ENCODE measurements around the gene VASP. TPM values are rescaled to one million over a fixed set of nuclear protein-coding genes. Genes with fewer than 3 reads are reported as not detected.

Gene VASP
- total RNA-seq, 1 donor from 2014 or later, result 106 TPM

GRCh38 chr19:45568732-45569131, 61.5 kb downstream of the VASP start:
- H3K4me3 ChIP-seq (ENCODE audit: low read depth, low read length), result no peak overlapping the region
- DNase-seq (ENCODE audit: low read depth), result peak; percentile 72
- TF ChIP-seq, protein P1, sequence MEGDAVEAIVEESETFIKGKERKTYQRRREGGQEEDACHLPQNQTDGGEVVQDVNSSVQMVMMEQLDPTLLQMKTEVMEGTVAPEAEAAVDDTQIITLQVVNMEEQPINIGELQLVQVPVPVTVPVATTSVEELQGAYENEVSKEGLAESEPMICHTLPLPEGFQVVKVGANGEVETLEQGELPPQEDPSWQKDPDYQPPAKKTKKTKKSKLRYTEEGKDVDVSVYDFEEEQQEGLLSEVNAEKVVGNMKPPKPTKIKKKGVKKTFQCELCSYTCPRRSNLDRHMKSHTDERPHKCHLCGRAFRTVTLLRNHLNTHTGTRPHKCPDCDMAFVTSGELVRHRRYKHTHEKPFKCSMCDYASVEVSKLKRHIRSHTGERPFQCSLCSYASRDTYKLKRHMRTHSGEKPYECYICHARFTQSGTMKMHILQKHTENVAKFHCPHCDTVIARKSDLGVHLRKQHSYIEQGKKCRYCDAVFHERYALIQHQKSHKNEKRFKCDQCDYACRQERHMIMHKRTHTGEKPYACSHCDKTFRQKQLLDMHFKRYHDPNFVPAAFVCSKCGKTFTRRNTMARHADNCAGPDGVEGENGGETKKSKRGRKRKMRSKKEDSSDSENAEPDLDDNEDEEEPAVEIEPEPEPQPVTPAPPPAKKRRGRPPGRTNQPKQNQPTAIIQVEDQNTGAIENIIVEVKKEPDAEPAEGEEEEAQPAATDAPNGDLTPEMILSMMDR (conservative IDR thresholded peaks at IDR 0.05; ENCODE audit: low read depth, low read length), result no peak

DNA sequence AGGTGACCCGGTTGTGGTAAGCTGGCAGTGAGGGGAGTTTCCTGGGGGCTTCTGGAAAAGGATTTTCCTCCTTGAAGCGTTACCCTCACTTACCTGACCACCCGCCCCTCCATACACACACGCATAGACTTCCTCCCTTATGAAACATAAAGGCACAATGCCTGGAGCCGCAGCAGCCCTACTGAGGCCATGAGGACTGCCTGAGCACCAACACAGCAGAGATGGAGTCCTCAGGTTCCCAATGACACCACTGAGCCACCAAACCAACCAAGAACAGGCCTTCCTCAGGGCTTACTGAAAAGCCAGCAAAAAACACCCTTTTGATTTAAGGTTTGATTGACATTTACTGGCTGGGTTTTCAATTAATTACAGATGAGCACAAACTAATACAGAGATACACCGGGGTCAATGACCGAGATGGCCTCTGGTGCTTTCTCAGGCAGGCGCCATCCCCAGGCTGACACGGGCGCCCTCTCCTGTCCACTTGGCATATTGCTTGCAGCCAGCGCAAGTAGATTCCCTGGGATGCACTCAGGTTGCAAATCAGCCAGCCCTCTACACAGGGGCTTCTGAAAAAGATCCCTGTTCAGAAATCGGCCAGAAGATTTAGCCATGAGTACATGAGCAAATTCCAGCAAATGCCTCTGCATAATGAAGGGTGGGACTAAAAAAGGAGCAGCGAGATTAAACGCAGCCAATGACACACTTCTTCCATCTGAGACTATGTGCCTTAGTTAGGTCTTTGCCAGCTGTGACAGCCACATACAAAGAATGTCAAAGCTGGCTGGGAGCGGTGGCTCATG, 62.5 kb downstream of the VASP start:
- TF ChIP-seq, protein P1 (conservative IDR thresholded peaks at IDR 0.05; ENCODE audit: low read depth, low read length), result peak; percentile 92
- no peak overlapping the region for H3K4me3 ChIP-seq (ENCODE audit: low read depth, low read length)
- no peak for DNase-seq (ENCODE audit: low read depth)

- H3K4me3 ChIP-seq (ENCODE audit: low read depth, low read length), result no peak overlapping the region
- TF ChIP-seq, protein P1 (conservative IDR thresholded peaks at IDR 0.05; ENCODE audit: low read depth, low read length), result no peak
- no peak for DNase-seq (ENCODE audit: low read depth)
Measured at GRCh38 chr19:45571457-45572220, 64.4 kb downstream of the VASP start.

GRCh38 chr19:45574526-45574925, 67.2 kb downstream of the VASP start:
- TF ChIP-seq, protein P1 (conservative IDR thresholded peaks at IDR 0.05; ENCODE audit: low read depth, low read length), result no peak
- no peak overlapping the region for H3K4me3 ChIP-seq (ENCODE audit: low read depth, low read length)
- DNase-seq (ENCODE audit: low read depth), result no peak

DNA sequence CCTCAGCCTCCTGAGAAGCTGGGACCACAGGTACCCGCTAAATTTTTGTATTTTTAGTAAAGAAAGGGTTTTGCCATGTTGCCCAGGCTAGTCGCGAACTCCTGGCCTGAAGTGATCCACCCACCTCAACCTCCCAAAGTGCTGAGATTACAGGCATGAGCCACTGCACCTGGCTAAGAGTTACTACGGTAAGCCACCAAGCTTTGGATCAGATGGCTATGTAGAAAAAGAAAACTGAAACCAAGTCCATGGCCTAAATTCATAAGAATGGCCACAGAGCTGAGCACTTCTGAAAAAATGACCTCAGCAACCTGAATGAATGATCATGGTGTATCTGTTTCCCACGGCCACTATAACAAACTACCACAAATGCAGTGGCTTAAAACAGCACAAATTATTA, 67.9 kb downstream of the VASP start:
- no peak for DNase-seq (ENCODE audit: low read depth)
- no peak overlapping the region for H3K4me3 ChIP-seq (ENCODE audit: low read depth, low read length)
- TF ChIP-seq, protein P1 (conservative IDR thresholded peaks at IDR 0.05; ENCODE audit: low read depth, low read length), result no peak

Other genes with a start within 250 kb of the VASP start
- not detected in 2 replicates for gene CKM, start 184.6 kb upstream of the VASP start, total RNA-seq
- 4.0 and 7.8 TPM in 2 replicates for gene KLC3, start 166.7 kb upstream of the VASP start, total RNA-seq
- gene ERCC2, start 136.9 kb upstream of the VASP start, total RNA-seq, result 32.2 and 34.8 TPM in 2 replicates
- 15.2 and 16.8 TPM in 2 replicates for gene PPP1R13L, start 102.4 kb upstream of the VASP start, total RNA-seq
- gene POLR1G, start 100.8 kb upstream of the VASP start, total RNA-seq, result 14.5 and 30.7 TPM in 2 replicates
- gene ERCC1, start 83.6 kb upstream of the VASP start, total RNA-seq, result 66.6 and 71.6 TPM in 2 replicates
- 0.65 and 3.4 TPM in 2 replicates for gene FOSB, start 39.5 kb upstream of the VASP start, total RNA-seq
- gene RTN2, start 10.4 kb upstream of the VASP start, total RNA-seq, result 6.9 and 9.7 TPM in 2 replicates
- 0.17 TPM in 1 of 2 replicates, not detected in the other for gene PPM1N, start 9.0 kb upstream of the VASP start, total RNA-seq
- gene OPA3, start 77.3 kb downstream of the VASP start, total RNA-seq, result 10.1 and 12.6 TPM in 2 replicates
- gene GPR4, start 94.7 kb downstream of the VASP start, total RNA-seq, result not detected in 2 replicates
- 17.7 and 33.6 TPM in 2 replicates for gene EML2, start 131.9 kb downstream of the VASP start, total RNA-seq
- gene GIPR, start 160.7 kb downstream of the VASP start, total RNA-seq, result 0.22 and 0.86 TPM in 2 replicates
- gene SNRPD2, start 184.5 kb downstream of the VASP start, total RNA-seq, result 331 and 431 TPM in 2 replicates
- 19.3 and 25.2 TPM in 2 replicates for gene QPCTL, start 185.2 kb downstream of the VASP start, total RNA-seq
- gene FBXO46, start 223.4 kb downstream of the VASP start, total RNA-seq, result 6.6 and 11.5 TPM in 2 replicates
- gene MEIOSIN, start 226.0 kb downstream of the VASP start, total RNA-seq, result not detected in 2 replicates

Data from epithelial cell of proximal tubule (primary cell).